IPS-NIHi7 (cell line): ENCODE results near the gene LYPD6.
"Not testable (repeated sequence)": the region's sequence is repeated elsewhere in the genome, so short reads cannot be mapped to it uniquely, and the experiment has no call there.

Source experiments
- DNase-seq: peaks from one replicate; pipeline ENCODE4 v3.0.0; 2012; ENCODE audit warnings: mixed read lengths; ENCODE audit errors: extremely low spot score

The LYPD6 gene

GRCh38 chr2:149451417-149452165, 121.2 kb downstream of the LYPD6 start:
- no peak for DNase-seq

GRCh38 chr2:149456285-149456684, 125.9 kb downstream of the LYPD6 start:
- peak; percentile 34 for DNase-seq

GRCh38 chr2:149458502-149458901, 128.1 kb downstream of the LYPD6 start:
- no peak for DNase-seq

- no peak for DNase-seq
Measured at GRCh38 chr2:149463328-149464002, 133.1 kb downstream of the LYPD6 start.

GRCh38 chr2:149464396-149464795, 134.0 kb downstream of the LYPD6 start:
- no peak for DNase-seq

- DNase-seq, result no peak
Measured at GRCh38 chr2:149465873-149466272, 135.5 kb downstream of the LYPD6 start.

GRCh38 chr2:149466635-149467034, 136.2 kb downstream of the LYPD6 start:
- no peak for DNase-seq

GRCh38 chr2:149467436-149467835, 137.0 kb downstream of the LYPD6 start:
- no peak for DNase-seq

GRCh38 chr2:149468636-149469035, 138.2 kb downstream of the LYPD6 start:
- no peak for DNase-seq

- DNase-seq, result no peak
Measured at GRCh38 chr2:149470046-149470445, 139.7 kb downstream of the LYPD6 start.

GRCh38 chr2:149472413-149472812, 142.0 kb downstream of the LYPD6 start:
- no peak for DNase-seq

GRCh38 chr2:149473068-149473467, 142.7 kb downstream of the LYPD6 start:
- DNase-seq, result no peak

- no peak for DNase-seq
Measured at GRCh38 chr2:149473521-149473920, 143.1 kb downstream of the LYPD6 start.

- no peak for DNase-seq
Measured at GRCh38 chr2:149483004-149483605, 152.7 kb downstream of the LYPD6 start.

GRCh38 chr2:149486664-149487063, 156.3 kb downstream of the LYPD6 start:
- DNase-seq, result no peak

- no peak for DNase-seq
Measured at GRCh38 chr2:149487189-149487588, 156.8 kb downstream of the LYPD6 start.

- DNase-seq, result no peak
Measured at GRCh38 chr2:149488706-149489440, 158.5 kb downstream of the LYPD6 start.

- DNase-seq, result peak; percentile 52
Measured at GRCh38 chr2:149489452-149489851, 159.1 kb downstream of the LYPD6 start.

- DNase-seq, result no peak
Measured at GRCh38 chr2:149490296-149490695, 159.9 kb downstream of the LYPD6 start.

- DNase-seq, result no peak
Measured at GRCh38 chr2:149492923-149493322, 162.5 kb downstream of the LYPD6 start.

GRCh38 chr2:149499204-149499603, 168.8 kb downstream of the LYPD6 start:
- not testable (repeated sequence) for DNase-seq

- DNase-seq, result not testable (repeated sequence)
Measured at GRCh38 chr2:149506808-149507207, 176.4 kb downstream of the LYPD6 start.
